K562 (cell line): ENCODE results near the gene RSPO1. TPM values are rescaled to one million over a fixed set of nuclear protein-coding genes. Genes with fewer than 3 reads are reported as not detected.

ENCODE experiments used
- ATAC-seq: fragments of 200-7000 bp; cut with Tn5 transposase; 3 replicates; pipeline ENCODE4 v1.9.1; 2020; ENCODE audit warnings: moderate library complexity
- BruUV-seq: library from RNA; stranded (reverse); fragments of 400-500 nt; replicated peaks from 2 replicates; lab custom pipeline; 2021; lab: Mats Ljungman, UMichigan
- CTCF ChIA-PET: fragments of 300-600 bp; formaldehyde crosslinking; extraction: SDS; loops from one replicate; lab custom pipeline; 2021; ENCODE audit warnings: low intra/inter-chr PET ratio; lab: Yijun Ruan, JAX
- POLR2A ChIA-PET: fragments of 300-600, 350-650 bp; sonication (Branson Sonifier 250); formaldehyde crosslinking; extraction: SDS; loops from one replicate; lab custom pipeline; 2021; ENCODE audit warnings: antibody characterized with exemption, inconsistent platforms; lab: Yijun Ruan, JAX
- DNase-seq, 4 experiments: peaks; one replicate each; pipeline versions ENCODE4 v3.0.0 to v3.0.0-alpha.2; 2011 to 2018; ENCODE audit warnings: low spot score in 3 of 4, mixed read lengths in 3 of 4; ENCODE audit errors: extremely low read depth in 1 of 4
- FAIRE-seq: peaks from 2 replicates; lab custom pipeline; 2011; peaks lifted over from hg19 to GRCh38; lab: Jason Lieb, UNC
- H2AFZ ChIP-seq: 2 replicates; pipeline ENCODE4 v1.6.0; 2011; ENCODE audit warnings: low read depth, low read length, control low read depth, inconsistent platforms
- H3K27ac ChIP-seq: fragments of 200-600 bp; 3 replicates; pipeline ENCODE4 v1.8.0; 2011; ENCODE audit warnings: low read depth, mild to moderate bottlenecking, control low read depth, inconsistent platforms, low read length, moderate library complexity, mixed read lengths; ENCODE audit errors: extremely low read depth
- H3K27me3 ChIP-seq, 2 experiments: fragments of 300-600 bp in 1 of 2; 2 replicates in 1 of 2; 3 replicates in 1 of 2; pipeline versions ENCODE4 v1.6.0 to v1.8.0; 2011; ENCODE audit warnings: inconsistent platforms in 2 of 2, low read length in 2 of 2, mild to moderate bottlenecking in 1 of 2, mixed read lengths in 1 of 2, moderate library complexity in 1 of 2; ENCODE audit not compliant: control insufficient read depth in 2 of 2, insufficient read depth in 2 of 2
- H3K36me3 ChIP-seq: fragments of 300-600 bp; 3 replicates; pipeline ENCODE4 v1.8.0; 2011; ENCODE audit warnings: mild to moderate bottlenecking, low read length, inconsistent platforms; ENCODE audit not compliant: control insufficient read depth, insufficient read depth
- H3K4me1 ChIP-seq, 2 experiments: fragments of 200-600 bp in 1 of 2; replicated peaks in 1 of 2; 2 replicates in 1 of 2; 3 replicates in 1 of 2; pipeline versions ENCODE4 v1.5.1 to v1.8.0; 2011; ENCODE audit warnings: inconsistent platforms in 2 of 2, low read length in 2 of 2, mild to moderate bottlenecking in 1 of 2, mixed read lengths in 1 of 2, moderate library complexity in 1 of 2; ENCODE audit not compliant: control insufficient read depth in 2 of 2, insufficient read depth in 2 of 2
- H3K4me2 ChIP-seq: 2 replicates; pipeline ENCODE4 v1.6.1; 2011; ENCODE audit warnings: low read length, control low read depth, inconsistent platforms, mixed read lengths; ENCODE audit not compliant: insufficient read depth
- H3K4me3 ChIP-seq: fragments of 200-600 bp; sonication (generic), shearing (Covaris generic); 2 replicates; pipeline ENCODE4 v1.5.1; 2016; ENCODE audit warnings: control low read depth, inconsistent platforms
- H3K79me2 ChIP-seq: fragments of 200-600 bp; 3 replicates; pipeline ENCODE4 v1.8.0; 2011; ENCODE audit warnings: low read length, inconsistent platforms; ENCODE audit not compliant: control insufficient read depth, insufficient read depth
- H3K9ac ChIP-seq, 2 experiments: 2 replicates each; pipeline versions ENCODE4 v1.6.0 to v1.6.1; 2011; ENCODE audit warnings: low read depth in 2 of 2, low read length in 2 of 2, control low read depth in 1 of 2, inconsistent platforms in 1 of 2, mild to moderate bottlenecking in 1 of 2, mixed read lengths in 1 of 2; ENCODE audit not compliant: insufficient read depth in 1 of 2
- H3K9me1 ChIP-seq: one replicate; pipeline ENCODE4 v1.6.0; 2011; ENCODE audit warnings: inconsistent platforms, mild to moderate bottlenecking, low read length, moderate library complexity; ENCODE audit not compliant: control insufficient read depth, insufficient read depth
- H3K9me3 ChIP-seq: replicated peaks from 2 replicates; pipeline ENCODE4 v1.5.1; 2011; ENCODE audit warnings: low read depth, low read length, inconsistent platforms; ENCODE audit not compliant: control insufficient read depth, insufficient read depth
- H4K20me1 ChIP-seq: replicated peaks from 2 replicates; pipeline ENCODE4 v1.6.1; 2011; ENCODE audit warnings: low read length, inconsistent platforms, mixed read lengths; ENCODE audit not compliant: control insufficient read depth, insufficient read depth
- CCAR2 ChIP-seq: fragments of 200-400 bp; formaldehyde crosslinking; IDR thresholded peaks from 2 replicates; pipeline ENCODE4 v1.6.1; 2017; ENCODE audit warnings: mild to moderate bottlenecking, low read depth, low read length
- CHCHD3 ChIP-seq: fragments of 250-450 bp; sonication (Bioruptor Pico); IDR thresholded peaks from 2 replicates; pipeline ENCODE4 v2.1.2; 2022; ENCODE audit warnings: mild to moderate bottlenecking
- ELF2 ChIP-seq: fragments of 250-450 bp; sonication (Bioruptor Pico); IDR thresholded peaks from 2 replicates; pipeline ENCODE4 v1.5.0; 2021; ENCODE audit warnings: mild to moderate bottlenecking
- HDAC3 ChIP-seq: fragments of 450-650 bp; IDR thresholded peaks from 2 replicates; pipeline ENCODE4 v1.6.1; 2018; ENCODE audit warnings: borderline replicate concordance, mild to moderate bottlenecking, moderate library complexity; ENCODE audit not compliant: partially characterized antibody
- MAZ ChIP-seq, 2 experiments: fragments of 450-650 bp in 1 of 2; sonication (generic) in 1 of 2; formaldehyde crosslinking; IDR thresholded peaks in 1 of 2; conservative IDR thresholded peaks in 1 of 2; 2 replicates each; pipeline versions ENCODE4 v1.4.0 to v1.5.0; 2020; ENCODE audit warnings: mild to moderate bottlenecking in 1 of 2, missing genetic modification reagents in 1 of 2
- RBBP5 ChIP-seq: fragments of 200-600 bp; sonication (generic); IDR thresholded peaks from 2 replicates; pipeline ENCODE4 v1.6.1; 2012; ENCODE audit warnings: borderline replicate concordance, mild to moderate bottlenecking, low read length, control low read depth, inconsistent platforms; ENCODE audit not compliant: insufficient read depth, poor library complexity, severe bottlenecking
- SMARCA4 ChIP-seq: fragments of 450-650 bp; IDR thresholded peaks from 2 replicates; pipeline ENCODE4 v1.6.1; 2016
- WGBS: fragments of 100-300 bp; shearing (Covaris generic); methylation state at CpG from one replicate; pipeline ENCODE4 v1.1.6; 2016; ENCODE audit warnings: low coverage, mixed read lengths; ENCODE audit not compliant: insufficient coverage; ENCODE audit errors: missing lambda C conversion rate; 5-methylcytosine and 5-hydroxymethylcytosine counted together
- in situ Hi-C: fragments of 300-500 bp; cut with MboI; formaldehyde crosslinking; loops from 4 replicates; pipeline ENCODE4 v1.15.0; 2018; ENCODE audit warnings: inconsistent platforms, mixed read lengths
- intact Hi-C: fragments of 100-400 bp; cut with micrococcal nuclease; formaldehyde crosslinking; loops from 2 replicates; pipeline ENCODE4 v1.14.2; 2022
- polyA plus RNA-seq, 8 experiments: library from polyadenylated mRNA; depleted of rRNA in 4 of 8; stranded (reverse) in 5 of 8; unstranded in 3 of 8; fragments of >200 nt; fragmentation: Nextera tagmentation in 2 of 8; fragmentation: Illumina TruSeq in 1 of 8; extraction: Ambion mirVana in 2 of 8; extraction: Trizol in 1 of 8; gene quantifications; 2 replicates each; pipeline versions ENCODE4 v1.2.1 to v1.2.3, GENCODE V29; 2011 to 2014; ENCODE audit warnings: inconsistent platforms in 1 of 8, missing spikeins in 1 of 8
- total RNA-seq, 7 experiments: library from RNA; depleted of rRNA in 6 of 7; stranded (reverse); fragments of >200 nt in 6 of 7; fragmentation: Illumina TruSeq in 2 of 7; extraction: Trizol in 2 of 7; gene quantifications; 2 replicates each; pipeline versions ENCODE4 v1.2.1 to v1.2.3, GENCODE V29; 2011 to 2021; ENCODE audit warnings: low replicate concordance in 1 of 7
- TF ChIP-seq, protein P1 (sequence below): fragments of 250-450 bp; sonication (Bioruptor Pico); IDR thresholded peaks from 2 replicates; pipeline ENCODE4 v1.8.0; 2022; ENCODE audit warnings: inconsistent platforms
- TF ChIP-seq, protein P2 (sequence below): sonication (generic); formaldehyde crosslinking; IDR thresholded peaks from 2 replicates; pipeline ENCODE4 v1.5.0; 2020; ENCODE audit warnings: missing genetic modification reagents
- TF ChIP-seq, protein P3 (sequence below): fragments of 250-450 bp; sonication (Bioruptor Pico); IDR thresholded peaks from 2 replicates; pipeline ENCODE4 v1.8.0; 2021; ENCODE audit warnings: moderate library complexity, mild to moderate bottlenecking, inconsistent platforms
- TF ChIP-seq, protein P4 (sequence below): sonication (generic); formaldehyde crosslinking; IDR thresholded peaks from 2 replicates; pipeline ENCODE4 v1.8.0; 2022; ENCODE audit warnings: mild to moderate bottlenecking, missing genetic modification reagents

RSPO1 gene
- total and polyA plus RNA-seq, 9 of the 15 experiments (the other 6 are each of a cell fraction or from before 2014, with no cell fraction given): not detected

DNA sequence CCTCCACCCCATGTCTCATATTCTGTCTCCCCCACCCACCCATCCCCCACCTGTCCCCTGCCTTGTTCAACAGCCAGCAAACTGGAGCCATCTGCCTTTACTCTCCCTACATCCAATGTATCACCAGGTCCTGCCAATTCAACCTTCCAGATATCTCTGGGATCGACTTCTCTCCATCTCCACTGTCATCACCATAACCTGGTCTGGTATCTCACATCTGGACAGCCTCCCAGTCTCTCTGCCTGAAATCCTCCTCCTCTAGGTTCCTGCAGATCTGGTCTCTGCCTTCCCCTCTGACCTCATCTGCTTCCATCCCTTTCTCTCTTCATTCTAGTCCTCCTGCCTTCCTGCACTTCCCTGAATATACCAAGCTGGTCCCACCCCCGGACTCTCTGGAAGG lies 35.4 kb upstream of the RSPO1 start:
- H3K27me3 ChIP-seq: peaks cover 56 to 67% of the 10 kb centered on the region in 2 experiments
- no peaks in the 10 kb centered on the region for H3K9me3 ChIP-seq
- no peaks in the 10 kb centered on the region for H3K36me3 ChIP-seq
- CTCF ChIA-PET: no interaction called here
- in situ Hi-C loops: no loop called here
- no peak for DNase-seq
- no peaks in the 10 kb centered on the region for H3K79me2 ChIP-seq
- no peak overlapping the region for H3K4me2 ChIP-seq
- TF ChIP-seq SMARCA4: no peak
- TF ChIP-seq, protein P1, sequence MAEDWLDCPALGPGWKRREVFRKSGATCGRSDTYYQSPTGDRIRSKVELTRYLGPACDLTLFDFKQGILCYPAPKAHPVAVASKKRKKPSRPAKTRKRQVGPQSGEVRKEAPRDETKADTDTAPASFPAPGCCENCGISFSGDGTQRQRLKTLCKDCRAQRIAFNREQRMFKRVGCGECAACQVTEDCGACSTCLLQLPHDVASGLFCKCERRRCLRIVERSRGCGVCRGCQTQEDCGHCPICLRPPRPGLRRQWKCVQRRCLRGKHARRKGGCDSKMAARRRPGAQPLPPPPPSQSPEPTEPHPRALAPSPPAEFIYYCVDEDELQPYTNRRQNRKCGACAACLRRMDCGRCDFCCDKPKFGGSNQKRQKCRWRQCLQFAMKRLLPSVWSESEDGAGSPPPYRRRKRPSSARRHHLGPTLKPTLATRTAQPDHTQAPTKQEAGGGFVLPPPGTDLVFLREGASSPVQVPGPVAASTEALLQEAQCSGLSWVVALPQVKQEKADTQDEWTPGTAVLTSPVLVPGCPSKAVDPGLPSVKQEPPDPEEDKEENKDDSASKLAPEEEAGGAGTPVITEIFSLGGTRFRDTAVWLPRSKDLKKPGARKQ (CRISPR knock-in tag): no peak
- no peak for TF ChIP-seq ELF2 (CRISPR knock-in tag)
- no peak for TF ChIP-seq HDAC3
- no peak for TF ChIP-seq RBBP5
- TF ChIP-seq CHCHD3 (CRISPR knock-in tag): no peak
- TF ChIP-seq, protein P2, sequence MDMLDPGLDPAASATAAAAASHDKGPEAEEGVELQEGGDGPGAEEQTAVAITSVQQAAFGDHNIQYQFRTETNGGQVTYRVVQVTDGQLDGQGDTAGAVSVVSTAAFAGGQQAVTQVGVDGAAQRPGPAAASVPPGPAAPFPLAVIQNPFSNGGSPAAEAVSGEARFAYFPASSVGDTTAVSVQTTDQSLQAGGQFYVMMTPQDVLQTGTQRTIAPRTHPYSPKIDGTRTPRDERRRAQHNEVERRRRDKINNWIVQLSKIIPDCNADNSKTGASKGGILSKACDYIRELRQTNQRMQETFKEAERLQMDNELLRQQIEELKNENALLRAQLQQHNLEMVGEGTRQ (CRISPR knock-in tag): no peak
- no peak for TF ChIP-seq CCAR2
- no peak for TF ChIP-seq MAZ (CRISPR knock-in tag; conservative IDR thresholded peaks at IDR 0.05 in 1 of 2, IDR thresholded peaks at IDR 0.05 in 1 of 2)
- TF ChIP-seq, protein P3, sequence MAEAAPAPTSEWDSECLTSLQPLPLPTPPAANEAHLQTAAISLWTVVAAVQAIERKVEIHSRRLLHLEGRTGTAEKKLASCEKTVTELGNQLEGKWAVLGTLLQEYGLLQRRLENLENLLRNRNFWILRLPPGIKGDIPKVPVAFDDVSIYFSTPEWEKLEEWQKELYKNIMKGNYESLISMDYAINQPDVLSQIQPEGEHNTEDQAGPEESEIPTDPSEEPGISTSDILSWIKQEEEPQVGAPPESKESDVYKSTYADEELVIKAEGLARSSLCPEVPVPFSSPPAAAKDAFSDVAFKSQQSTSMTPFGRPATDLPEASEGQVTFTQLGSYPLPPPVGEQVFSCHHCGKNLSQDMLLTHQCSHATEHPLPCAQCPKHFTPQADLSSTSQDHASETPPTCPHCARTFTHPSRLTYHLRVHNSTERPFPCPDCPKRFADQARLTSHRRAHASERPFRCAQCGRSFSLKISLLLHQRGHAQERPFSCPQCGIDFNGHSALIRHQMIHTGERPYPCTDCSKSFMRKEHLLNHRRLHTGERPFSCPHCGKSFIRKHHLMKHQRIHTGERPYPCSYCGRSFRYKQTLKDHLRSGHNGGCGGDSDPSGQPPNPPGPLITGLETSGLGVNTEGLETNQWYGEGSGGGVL: no peak
- TF ChIP-seq, protein P4, sequence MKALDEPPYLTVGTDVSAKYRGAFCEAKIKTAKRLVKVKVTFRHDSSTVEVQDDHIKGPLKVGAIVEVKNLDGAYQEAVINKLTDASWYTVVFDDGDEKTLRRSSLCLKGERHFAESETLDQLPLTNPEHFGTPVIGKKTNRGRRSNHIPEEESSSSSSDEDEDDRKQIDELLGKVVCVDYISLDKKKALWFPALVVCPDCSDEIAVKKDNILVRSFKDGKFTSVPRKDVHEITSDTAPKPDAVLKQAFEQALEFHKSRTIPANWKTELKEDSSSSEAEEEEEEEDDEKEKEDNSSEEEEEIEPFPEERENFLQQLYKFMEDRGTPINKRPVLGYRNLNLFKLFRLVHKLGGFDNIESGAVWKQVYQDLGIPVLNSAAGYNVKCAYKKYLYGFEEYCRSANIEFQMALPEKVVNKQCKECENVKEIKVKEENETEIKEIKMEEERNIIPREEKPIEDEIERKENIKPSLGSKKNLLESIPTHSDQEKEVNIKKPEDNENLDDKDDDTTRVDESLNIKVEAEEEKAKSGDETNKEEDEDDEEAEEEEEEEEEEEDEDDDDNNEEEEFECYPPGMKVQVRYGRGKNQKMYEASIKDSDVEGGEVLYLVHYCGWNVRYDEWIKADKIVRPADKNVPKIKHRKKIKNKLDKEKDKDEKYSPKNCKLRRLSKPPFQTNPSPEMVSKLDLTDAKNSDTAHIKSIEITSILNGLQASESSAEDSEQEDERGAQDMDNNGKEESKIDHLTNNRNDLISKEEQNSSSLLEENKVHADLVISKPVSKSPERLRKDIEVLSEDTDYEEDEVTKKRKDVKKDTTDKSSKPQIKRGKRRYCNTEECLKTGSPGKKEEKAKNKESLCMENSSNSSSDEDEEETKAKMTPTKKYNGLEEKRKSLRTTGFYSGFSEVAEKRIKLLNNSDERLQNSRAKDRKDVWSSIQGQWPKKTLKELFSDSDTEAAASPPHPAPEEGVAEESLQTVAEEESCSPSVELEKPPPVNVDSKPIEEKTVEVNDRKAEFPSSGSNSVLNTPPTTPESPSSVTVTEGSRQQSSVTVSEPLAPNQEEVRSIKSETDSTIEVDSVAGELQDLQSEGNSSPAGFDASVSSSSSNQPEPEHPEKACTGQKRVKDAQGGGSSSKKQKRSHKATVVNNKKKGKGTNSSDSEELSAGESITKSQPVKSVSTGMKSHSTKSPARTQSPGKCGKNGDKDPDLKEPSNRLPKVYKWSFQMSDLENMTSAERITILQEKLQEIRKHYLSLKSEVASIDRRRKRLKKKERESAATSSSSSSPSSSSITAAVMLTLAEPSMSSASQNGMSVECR (CRISPR knock-in tag): no peak
- TF ChIP-seq, all 486 proteins: peak for 0
- no peak overlapping the region for H3K4me3 ChIP-seq
- no peaks in the 10 kb centered on the region for H3K9me1 ChIP-seq
- no TSS peak for BruUV-seq
- no peak overlapping the region for H2AFZ ChIP-seq
- no peak overlapping the region for H3K27ac ChIP-seq
- no peak overlapping the region for H3K9ac ChIP-seq
- no peak for ATAC-seq
- no peaks in the 10 kb centered on the region; a peak in 1 of 5 replicates for H3K4me1 ChIP-seq
- 0% methylated on average over 2 of the region's 2 CpGs for WGBS
- POLR2A ChIA-PET: no interaction called here
- peaks cover 3% of the 10 kb centered on the region; the same call in 1 of the 2 replicates for H4K20me1 ChIP-seq
- FAIRE-seq: no peak
- intact Hi-C loops: no loop called here
